ENCODE measurements around the gene YTHDC1.

YTHDC1 gene

GRCh38 chr4:68375667-68376559 lies 26.0 kb upstream of the YTHDC1 start:
- Histone ChIP-seq H3K79me2 (ENCODE audit: low read length) (no peaks in the 10 kb centered on the region), H3K36me3 (replicated peaks; ENCODE audit: insufficient read depth, low read length) (no peaks in the 10 kb centered on the region), H3K27me3 (replicated peaks; ENCODE audit: insufficient read depth, low read length) (no peaks in the 10 kb centered on the region), H2AFZ (ENCODE audit: low read length) (peak overlapping the region; percentile 91), H3F3A (ENCODE audit: insufficient read depth, low read length) (no peaks in the 10 kb centered on the region), H3K4me1 (ENCODE audit: low read length) (0 out of 2 replicates have a peak, but pooled peaks cover 5% of the 10 kb centered on the region), H3K4me2 (ENCODE audit: low read depth, low read length) (peak overlapping the region; percentile 75; the same call in 1 of the 2 replicates), H3K9me3 (replicated peaks; ENCODE audit: insufficient read depth, low read length) (no peaks in the 10 kb centered on the region), H3K9ac (ENCODE audit: low read length) (peak overlapping the region; percentile 27; the same call in 1 of the 2 replicates), H3K9me2 (replicated peaks; ENCODE audit: insufficient read depth, low read length) (no peaks in the 10 kb centered on the region), H3K27ac (ENCODE audit: low read length) (no peak overlapping the region; the same call in 1 of the 2 replicates), H4K20me1 (ENCODE audit: insufficient read depth, low read length) (no peaks in the 10 kb centered on the region), H3K4me3 (ENCODE audit: low read length) (peak overlapping the region; percentile 64)
- TF ChIP-seq EZH2phosphoT487 (IDR thresholded peaks at IDR 0.05; ENCODE audit: low read length) (no peak), CTCF (IDR thresholded peaks at IDR 0.05; ENCODE audit: low read length) (peak; percentile 93), EZH2 (optimal IDR thresholded peaks at IDR 0.05; ENCODE audit: low read depth, low read length) (no peak)
- peak; percentile 89 for DNase-seq

- Histone ChIP-seq H4K20me1 (ENCODE audit: insufficient read depth, low read length) (no peaks in the 10 kb centered on the region), H3K4me2 (ENCODE audit: low read depth, low read length) (no peak overlapping the region), H3K4me3 (ENCODE audit: low read length) (no peak overlapping the region), H3K9me3 (replicated peaks; ENCODE audit: insufficient read depth, low read length) (no peaks in the 10 kb centered on the region), H3K79me2 (ENCODE audit: low read length) (no peaks in the 10 kb centered on the region), H3K9me2 (replicated peaks; ENCODE audit: insufficient read depth, low read length) (no peaks in the 10 kb centered on the region), H2AFZ (ENCODE audit: low read length) (no peak overlapping the region), H3K9ac (ENCODE audit: low read length) (no peak overlapping the region), H3K27ac (ENCODE audit: low read length) (no peak overlapping the region), H3K27me3 (replicated peaks; ENCODE audit: insufficient read depth, low read length) (no peaks in the 10 kb centered on the region), H3F3A (ENCODE audit: insufficient read depth, low read length) (no peaks in the 10 kb centered on the region), H3K4me1 (ENCODE audit: low read length) (no peaks in the 10 kb centered on the region), H3K36me3 (replicated peaks; ENCODE audit: insufficient read depth, low read length) (no peaks in the 10 kb centered on the region)
- no peak for TF ChIP-seq CTCF (IDR thresholded peaks at IDR 0.05; ENCODE audit: low read length)
- no peak for TF ChIP-seq EZH2 (optimal IDR thresholded peaks at IDR 0.05; ENCODE audit: low read depth, low read length)
- no peak for TF ChIP-seq EZH2phosphoT487 (IDR thresholded peaks at IDR 0.05; ENCODE audit: low read length)
- no peak for DNase-seq
These were observed 23.6 kb upstream of the YTHDC1 start for GRCh38 chr4:68373513-68373912.

GRCh38 chr4:68372588-68372987 lies 22.7 kb upstream of the YTHDC1 start:
- Histone ChIP-seq H2AFZ (ENCODE audit: low read length) (no peak overlapping the region), H3K36me3 (replicated peaks; ENCODE audit: insufficient read depth, low read length) (no peaks in the 10 kb centered on the region), H3K9ac (ENCODE audit: low read length) (no peak overlapping the region), H4K20me1 (ENCODE audit: insufficient read depth, low read length) (no peaks in the 10 kb centered on the region), H3K4me3 (ENCODE audit: low read length) (no peak overlapping the region), H3F3A (ENCODE audit: insufficient read depth, low read length) (no peaks in the 10 kb centered on the region), H3K27ac (ENCODE audit: low read length) (no peak overlapping the region), H3K9me3 (replicated peaks; ENCODE audit: insufficient read depth, low read length) (no peaks in the 10 kb centered on the region), H3K9me2 (replicated peaks; ENCODE audit: insufficient read depth, low read length) (no peaks in the 10 kb centered on the region), H3K4me2 (ENCODE audit: low read depth, low read length) (no peak overlapping the region), H3K27me3 (replicated peaks; ENCODE audit: insufficient read depth, low read length) (no peaks in the 10 kb centered on the region), H3K4me1 (ENCODE audit: low read length) (no peaks in the 10 kb centered on the region), H3K79me2 (ENCODE audit: low read length) (no peaks in the 10 kb centered on the region)
- TF ChIP-seq EZH2phosphoT487 (IDR thresholded peaks at IDR 0.05; ENCODE audit: low read length) (no peak), EZH2 (optimal IDR thresholded peaks at IDR 0.05; ENCODE audit: low read depth, low read length) (no peak), CTCF (IDR thresholded peaks at IDR 0.05; ENCODE audit: low read length) (no peak)
- no peak for DNase-seq

All from MM.1S (cell line).